BE2C (cell line): ENCODE results near the gene NRXN2.
"Not testable (repeated sequence)": the region's sequence is repeated elsewhere in the genome, so short reads cannot be mapped to it uniquely, and the experiment has no call there.

Source experiments
- DNase-seq: peaks from one replicate; pipeline ENCODE4 v3.0.0-alpha.2; 2020
- H3K27me3 ChIP-seq: fragments of 250-450 bp; sonication (Bioruptor Pico); 2 replicates; pipeline ENCODE4 v1.5.1; 2020; ENCODE audit warnings: mild to moderate bottlenecking
- H3K36me3 ChIP-seq: fragments of 250-450 bp; sonication (Bioruptor Pico); 2 replicates; pipeline ENCODE4 v1.5.1; 2020; ENCODE audit warnings: mild to moderate bottlenecking
- H3K4me1 ChIP-seq: fragments of 250-450 bp; sonication (Bioruptor Pico); 2 replicates; pipeline ENCODE4 v1.5.1; 2020
- H3K4me3 ChIP-seq: 2 replicates; pipeline ENCODE4 v1.5.1; 2011; ENCODE audit warnings: low read depth, low read length
- H3K9me3 ChIP-seq: fragments of 250-450 bp; sonication (Bioruptor Pico); 2 replicates; pipeline ENCODE4 v1.5.1; 2020
- TF ChIP-seq, protein P1 (sequence below): IDR thresholded peaks from 2 replicates; pipeline ENCODE4 v1.5.1; 2012; ENCODE audit warnings: mild to moderate bottlenecking, low read depth, low read length

NRXN2 gene

DNA sequence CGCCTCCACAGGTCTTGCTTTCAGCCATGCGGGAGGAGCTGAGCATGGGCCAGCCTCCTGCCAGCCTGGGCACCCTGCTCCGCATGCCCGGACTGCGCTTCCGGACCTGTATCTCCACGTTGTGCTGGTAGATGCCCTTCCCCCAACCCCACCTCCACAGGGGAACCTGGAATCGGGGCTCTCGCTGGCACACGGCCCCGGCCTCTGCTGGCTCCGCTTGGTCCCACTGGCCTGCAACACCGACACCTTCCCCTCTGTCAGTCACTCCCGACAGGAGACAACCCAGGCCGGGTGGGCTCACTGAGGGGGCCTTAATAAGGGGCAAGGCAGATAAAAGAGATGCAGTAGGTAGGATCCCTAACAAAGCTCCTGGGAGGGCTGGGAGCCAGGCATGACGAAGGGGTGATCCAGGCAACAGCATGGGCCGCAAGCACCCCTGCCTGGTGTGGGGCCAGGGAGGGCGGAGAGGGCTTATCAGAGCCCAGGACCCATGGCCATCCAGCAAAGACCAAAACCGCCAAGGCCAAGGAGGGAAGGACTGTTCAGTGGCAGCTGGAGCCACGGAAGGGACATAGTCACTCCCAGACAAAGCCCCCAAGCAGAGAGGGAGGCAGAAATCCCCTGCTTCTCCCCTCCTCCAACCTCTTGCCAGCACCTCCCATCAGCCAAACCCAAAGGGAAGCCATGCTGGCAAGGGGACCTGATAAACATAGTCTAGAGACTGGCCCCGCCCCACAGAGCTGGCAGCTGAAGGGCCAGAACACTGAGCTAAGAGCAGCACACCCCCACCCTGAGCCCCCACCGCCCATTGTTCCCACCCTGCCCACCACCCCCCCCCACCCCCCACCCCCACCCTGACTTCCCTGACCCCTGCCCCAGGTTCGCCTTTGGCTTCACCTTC lies 124.0 kb downstream of the NRXN2 start:
- no peak overlapping the region for H3K4me3 ChIP-seq
- DNase-seq: no peak
- no peaks in the 10 kb centered on the region for H3K4me1 ChIP-seq
- TF ChIP-seq, protein P1, sequence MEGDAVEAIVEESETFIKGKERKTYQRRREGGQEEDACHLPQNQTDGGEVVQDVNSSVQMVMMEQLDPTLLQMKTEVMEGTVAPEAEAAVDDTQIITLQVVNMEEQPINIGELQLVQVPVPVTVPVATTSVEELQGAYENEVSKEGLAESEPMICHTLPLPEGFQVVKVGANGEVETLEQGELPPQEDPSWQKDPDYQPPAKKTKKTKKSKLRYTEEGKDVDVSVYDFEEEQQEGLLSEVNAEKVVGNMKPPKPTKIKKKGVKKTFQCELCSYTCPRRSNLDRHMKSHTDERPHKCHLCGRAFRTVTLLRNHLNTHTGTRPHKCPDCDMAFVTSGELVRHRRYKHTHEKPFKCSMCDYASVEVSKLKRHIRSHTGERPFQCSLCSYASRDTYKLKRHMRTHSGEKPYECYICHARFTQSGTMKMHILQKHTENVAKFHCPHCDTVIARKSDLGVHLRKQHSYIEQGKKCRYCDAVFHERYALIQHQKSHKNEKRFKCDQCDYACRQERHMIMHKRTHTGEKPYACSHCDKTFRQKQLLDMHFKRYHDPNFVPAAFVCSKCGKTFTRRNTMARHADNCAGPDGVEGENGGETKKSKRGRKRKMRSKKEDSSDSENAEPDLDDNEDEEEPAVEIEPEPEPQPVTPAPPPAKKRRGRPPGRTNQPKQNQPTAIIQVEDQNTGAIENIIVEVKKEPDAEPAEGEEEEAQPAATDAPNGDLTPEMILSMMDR: no peak
- H3K27me3 ChIP-seq: no peaks in the 10 kb centered on the region
- no peaks in the 10 kb centered on the region for H3K36me3 ChIP-seq
- no peaks in the 10 kb centered on the region for H3K9me3 ChIP-seq

DNA sequence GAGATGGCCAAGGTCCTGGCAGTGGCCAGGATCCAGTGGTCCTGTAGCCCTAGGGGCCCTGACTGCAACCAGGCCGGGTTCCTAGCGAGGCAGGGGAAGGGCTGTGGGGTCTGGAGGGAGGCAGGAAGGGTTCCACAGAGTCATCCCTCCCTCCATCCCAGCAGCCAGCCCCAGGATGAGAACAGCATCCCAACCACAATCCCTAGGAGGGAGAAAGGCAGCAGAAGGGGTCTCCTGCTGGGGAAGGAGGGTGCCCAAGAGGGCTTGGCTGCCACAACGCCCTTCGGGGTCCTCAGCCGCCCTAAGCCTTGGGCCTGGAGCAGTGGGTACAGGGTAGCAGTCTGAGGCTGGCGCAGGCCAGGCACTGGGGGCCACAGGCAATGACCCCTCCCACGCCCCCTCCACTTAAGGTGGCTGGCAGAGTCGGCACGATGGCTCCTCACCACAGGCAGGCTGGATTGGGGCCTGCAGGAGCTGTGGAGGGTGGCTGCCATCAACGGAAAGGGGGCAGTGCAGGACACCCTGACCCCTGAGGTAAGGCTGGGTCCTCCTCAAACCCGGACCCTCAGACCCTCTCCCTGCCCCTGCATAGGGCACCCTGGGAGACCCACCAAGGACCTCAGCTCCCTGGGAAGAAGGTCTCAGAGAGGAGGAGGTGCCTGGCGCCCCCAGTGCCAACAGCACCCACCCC lies 124.7 kb downstream of the NRXN2 start:
- TF ChIP-seq, protein P1: no peak
- H3K4me1 ChIP-seq: no peaks in the 10 kb centered on the region
- no peaks in the 10 kb centered on the region for H3K9me3 ChIP-seq
- no peak overlapping the region for H3K4me3 ChIP-seq
- H3K27me3 ChIP-seq: no peaks in the 10 kb centered on the region
- no peaks in the 10 kb centered on the region for H3K36me3 ChIP-seq
- DNase-seq: no peak

DNA sequence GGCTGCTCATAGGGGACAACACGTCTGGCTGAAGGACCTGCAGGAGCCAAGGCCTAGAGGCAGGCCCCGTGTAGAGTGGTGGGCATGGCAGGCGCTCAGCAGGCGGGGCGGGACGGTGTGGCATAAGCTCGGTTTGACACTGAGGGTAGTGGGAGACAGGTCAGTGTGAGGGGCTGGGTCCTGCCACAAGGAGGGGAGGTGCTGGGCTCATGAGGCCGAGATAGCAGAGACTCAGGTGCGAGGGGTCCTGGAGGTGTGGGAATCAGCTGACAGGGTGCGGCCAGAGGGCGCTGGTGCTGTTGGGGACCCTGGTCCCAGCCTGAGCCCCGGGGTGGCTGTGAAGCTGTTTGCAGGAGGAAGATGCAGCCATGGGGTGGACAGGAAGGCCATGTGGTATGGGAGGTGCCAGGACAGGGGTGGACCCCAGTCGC lies 125.3 kb downstream of the NRXN2 start:
- Histone ChIP-seq H3K4me1 (no peaks in the 10 kb centered on the region), H3K9me3 (no peaks in the 10 kb centered on the region), H3K4me3 (no peak overlapping the region), H3K27me3 (no peaks in the 10 kb centered on the region), H3K36me3 (no peaks in the 10 kb centered on the region)
- DNase-seq: no peak
- TF ChIP-seq, protein P1: no peak

DNA sequence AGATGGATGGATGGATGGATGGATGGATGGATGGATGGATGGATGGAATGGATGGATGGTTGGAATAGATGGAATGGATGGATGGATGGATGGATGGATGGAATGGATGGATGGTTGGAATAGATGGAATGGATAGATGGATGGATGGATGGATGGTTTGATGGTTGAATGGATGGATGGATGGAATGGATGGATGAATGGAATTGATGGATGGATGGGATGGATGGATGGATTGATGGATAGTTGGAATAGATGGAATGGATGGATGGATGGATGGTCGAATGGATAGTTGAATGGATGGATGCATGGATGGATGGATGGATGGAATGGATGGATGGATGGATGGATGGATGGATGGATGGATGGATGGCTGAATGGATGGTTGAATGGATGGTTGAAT lies 127.1 kb downstream of the NRXN2 start:
- not testable (repeated sequence) for H3K27me3 ChIP-seq, H3K4me3 ChIP-seq, H3K9me3 ChIP-seq, H3K36me3 ChIP-seq, H3K4me1 ChIP-seq, DNase-seq

DNA sequence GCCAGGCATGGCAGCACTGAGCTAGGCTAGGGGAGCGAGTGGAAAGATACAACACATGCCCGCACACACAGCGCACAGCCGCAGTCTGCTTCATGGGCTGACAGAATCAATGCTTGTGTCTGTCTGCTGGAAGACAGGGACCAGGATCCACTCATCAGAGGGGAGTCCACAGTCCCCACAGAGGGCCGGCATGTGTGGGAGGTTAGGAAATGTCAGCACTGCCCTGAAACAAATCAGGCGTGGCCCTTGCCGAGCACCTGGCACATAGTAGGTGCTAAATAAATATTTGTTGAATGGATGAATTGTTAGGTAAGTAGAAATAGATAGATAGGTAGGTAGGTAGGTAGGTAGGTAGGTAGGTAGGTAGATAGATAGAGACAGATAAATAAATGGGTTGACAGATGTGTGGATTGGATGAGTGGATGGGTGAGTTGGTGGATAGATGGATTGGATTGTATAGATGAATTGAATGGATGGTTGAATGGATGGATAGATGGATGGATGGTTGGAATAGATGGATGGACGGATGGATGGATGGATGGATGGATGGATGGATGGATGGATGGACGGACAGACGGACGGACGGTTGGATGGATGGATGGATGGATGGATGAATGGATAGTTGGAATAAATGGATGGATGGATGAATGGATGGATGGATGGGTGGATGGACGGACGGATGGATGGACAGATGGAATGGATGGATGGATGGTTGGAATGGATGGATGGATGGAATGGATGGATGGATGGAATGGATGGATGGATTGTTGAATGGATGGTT lies 128.6 kb downstream of the NRXN2 start:
- TF ChIP-seq, protein P1: no peak
- H3K4me3 ChIP-seq: no peak overlapping the region
- no peaks in the 10 kb centered on the region for H3K27me3 ChIP-seq
- no peaks in the 10 kb centered on the region for H3K9me3 ChIP-seq
- no peak for DNase-seq
- H3K4me1 ChIP-seq: no peaks in the 10 kb centered on the region
- H3K36me3 ChIP-seq: no peaks in the 10 kb centered on the region
